Measurements from ENCODE around the gene C10orf105. TPM values are rescaled to one million over a fixed set of nuclear protein-coding genes. Genes with fewer than 3 reads are reported as not detected.

The C10orf105 gene
- total and polyA plus RNA-seq, 2 of the 8 experiments (the other 6 are each of a cell fraction or from before 2014, with no cell fraction given), result 0.71 to 0.73 TPM

DNA sequence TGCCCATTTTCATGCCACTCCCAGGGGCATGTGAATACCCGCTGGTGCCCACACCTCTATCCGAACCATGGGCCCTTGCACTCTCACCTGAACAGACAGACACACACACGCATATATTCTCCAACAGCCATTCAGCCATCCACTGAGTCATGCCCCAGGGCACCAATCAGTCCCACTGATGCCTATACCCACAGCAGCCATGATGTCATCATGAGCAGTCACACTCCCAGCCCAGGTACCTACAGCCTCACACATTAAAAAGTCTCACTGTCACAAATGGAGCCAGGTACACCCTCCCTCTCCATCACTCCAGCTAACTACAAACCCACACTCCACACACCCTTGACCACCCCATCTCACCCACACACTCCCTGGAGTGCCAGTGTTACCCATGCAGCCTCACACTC, 41.5 kb upstream of the C10orf105 start (continued):
- TF ChIP-seq RAD21 (IDR thresholded peaks at IDR 0.05 in 1 of 2, conservative IDR thresholded peaks at IDR 0.05 in 1 of 2; ENCODE audit: low read depth in 2 of 2, low read length in 2 of 2), result no peak
- no peak for TF ChIP-seq SAP30 (IDR thresholded peaks at IDR 0.05; ENCODE audit: insufficient read depth, insufficient replicate concordance, low read length)
- no peak for TF ChIP-seq SUZ12 (IDR thresholded peaks at IDR 0.05; ENCODE audit: low read length)
